ENCODE results near the gene DUSP18.
"Not testable (repeated sequence)": the region's sequence is repeated elsewhere in the genome, so short reads cannot be mapped to it uniquely, and the experiment has no call there.

DUSP18 gene

DNA sequence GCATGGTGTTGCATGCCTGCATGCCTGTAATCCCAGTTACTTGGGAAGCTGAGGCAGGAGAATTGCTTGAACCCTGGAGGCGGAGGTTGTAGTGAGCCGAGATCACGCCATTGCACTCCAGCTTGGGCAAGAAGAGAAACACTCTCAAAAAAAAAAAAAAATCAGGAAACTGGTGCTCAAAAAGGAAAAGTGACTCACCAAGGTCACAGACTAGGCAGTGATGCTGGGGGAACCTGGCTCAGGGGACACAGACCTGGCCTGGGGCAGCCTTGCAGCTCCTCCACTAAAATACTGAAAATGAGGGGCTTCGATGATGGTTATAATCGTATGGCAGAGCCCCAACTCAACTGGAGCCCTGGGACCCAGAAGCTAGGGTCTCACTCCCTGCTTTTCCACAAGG lies 40.2 kb downstream of the DUSP18 start:
- DNase-seq (ENCODE audit: low read depth, low spot score), result no peak
- TF ChIP-seq YY1 (IDR thresholded peaks at IDR 0.05; ENCODE audit: insufficient read depth, insufficient read length), result no peak
- TF ChIP-seq ZNF274 (IDR thresholded peaks at IDR 0.05; ENCODE audit: low read depth, low read length), result no peak
- no peak for TF ChIP-seq SUZ12 (IDR thresholded peaks at IDR 0.05; ENCODE audit: extremely low read depth, insufficient read depth, insufficient read length)
- no peaks in the 10 kb centered on the region for H3K9me3 ChIP-seq (ENCODE audit: insufficient read depth, low read length)

DNA sequence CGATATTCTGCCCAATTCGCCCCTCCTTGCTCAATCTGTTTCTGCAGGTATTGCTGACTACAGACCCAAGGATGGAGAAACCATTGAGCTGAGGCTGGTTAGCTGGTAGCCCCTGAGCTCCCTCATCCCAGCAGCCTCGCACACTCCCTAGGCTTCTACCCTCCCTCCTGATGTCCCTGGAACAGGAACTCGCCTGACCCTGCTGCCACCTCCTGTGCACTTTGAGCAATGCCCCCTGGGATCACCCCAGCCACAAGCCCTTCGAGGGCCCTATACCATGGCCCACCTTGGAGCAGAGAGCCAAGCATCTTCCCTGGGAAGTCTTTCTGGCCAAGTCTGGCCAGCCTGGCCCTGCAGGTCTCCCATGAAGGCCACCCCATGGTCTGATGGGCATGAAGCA lies 41.3 kb downstream of the DUSP18 start:
- no peaks in the 10 kb centered on the region for H3K4me1 ChIP-seq (ENCODE audit: insufficient read depth, insufficient read length)
- H3K9ac ChIP-seq (ENCODE audit: insufficient read length, low read depth), result no peak overlapping the region

More for the DNA sequence above, 40.2 kb downstream of the DUSP18 start:
- H3K27me3 ChIP-seq (ENCODE audit: insufficient read depth, insufficient read length), result no peaks in the 10 kb centered on the region
- H3K4me1 ChIP-seq (ENCODE audit: insufficient read depth, insufficient read length), result no peaks in the 10 kb centered on the region
- H3K9ac ChIP-seq (ENCODE audit: insufficient read length, low read depth), result no peak overlapping the region
- no peak overlapping the region for H3K4me3 ChIP-seq (ENCODE audit: insufficient read length, low read depth)
- peaks cover 3% of the 10 kb centered on the region for H3K36me3 ChIP-seq (ENCODE audit: insufficient read depth, insufficient read length, low read length)

DNA sequence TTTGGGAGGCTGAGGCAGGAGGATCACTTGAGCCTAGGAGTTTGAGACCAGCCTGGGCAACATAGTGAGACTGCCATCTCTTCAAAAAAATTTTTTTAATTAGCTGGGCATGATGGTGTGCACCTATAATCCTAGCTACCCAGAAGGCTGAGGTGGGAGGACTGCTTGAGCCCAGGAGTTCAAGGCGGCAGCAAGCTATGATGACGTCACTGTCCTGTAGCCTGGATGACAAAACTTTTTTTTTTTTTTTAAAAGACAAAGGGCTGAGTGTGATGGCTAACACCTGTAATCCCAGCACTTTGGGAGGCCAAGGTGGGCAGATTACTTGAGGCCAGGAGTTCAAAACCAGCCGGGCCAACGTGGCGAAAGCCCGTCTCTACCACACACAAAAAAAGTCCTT lies 47.8 kb downstream of the DUSP18 start:
- not testable (repeated sequence) for H3K9me3 ChIP-seq (ENCODE audit: insufficient read depth, low read length); H3K9ac ChIP-seq (ENCODE audit: insufficient read length, low read depth); H3K4me3 ChIP-seq (ENCODE audit: insufficient read length, low read depth); H3K4me1 ChIP-seq (ENCODE audit: insufficient read depth, insufficient read length); DNase-seq (ENCODE audit: low read depth, low spot score); H3K27me3 ChIP-seq (ENCODE audit: insufficient read depth, insufficient read length); H3K36me3 ChIP-seq (ENCODE audit: insufficient read depth, insufficient read length, low read length)

More for the DNA sequence above, 41.3 kb downstream of the DUSP18 start:
- Histone ChIP-seq H3K9me3 (ENCODE audit: insufficient read depth, low read length) (no peaks in the 10 kb centered on the region), H3K36me3 (ENCODE audit: insufficient read depth, insufficient read length, low read length) (peaks cover 3% of the 10 kb centered on the region), H3K4me3 (ENCODE audit: insufficient read length, low read depth) (no peak overlapping the region), H3K27me3 (ENCODE audit: insufficient read depth, insufficient read length) (no peaks in the 10 kb centered on the region)
- DNase-seq (ENCODE audit: low read depth, low spot score), result no peak
- TF ChIP-seq YY1 (IDR thresholded peaks at IDR 0.05; ENCODE audit: insufficient read depth, insufficient read length), result no peak

DNA sequence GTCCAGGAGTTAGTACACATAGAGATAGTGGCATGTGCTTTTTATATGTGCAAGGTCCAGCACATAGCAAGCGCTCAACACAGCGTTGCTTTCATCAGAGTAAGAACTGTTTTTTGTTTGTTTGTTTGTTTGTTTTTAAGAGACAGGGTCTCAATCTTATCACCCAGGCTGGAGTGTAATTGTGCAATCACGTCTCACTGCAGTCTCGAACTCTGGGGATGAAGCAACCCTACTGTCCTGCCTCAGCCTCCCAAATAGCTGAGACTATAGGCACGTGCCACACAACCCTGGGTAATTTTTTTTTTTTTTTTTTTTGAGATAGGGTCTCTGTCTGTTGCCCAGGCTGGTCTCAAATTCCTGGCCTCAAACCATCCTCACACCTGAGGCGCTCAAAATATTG lies 49.9 kb downstream of the DUSP18 start:
- H3K9ac ChIP-seq (ENCODE audit: insufficient read length, low read depth), result no peak overlapping the region
- H3K27me3 ChIP-seq (ENCODE audit: insufficient read depth, insufficient read length), result no peaks in the 10 kb centered on the region
- H3K4me3 ChIP-seq (ENCODE audit: insufficient read length, low read depth), result no peak overlapping the region
- H3K36me3 ChIP-seq (ENCODE audit: insufficient read depth, insufficient read length, low read length), result no peaks in the 10 kb centered on the region
- no peaks in the 10 kb centered on the region for H3K4me1 ChIP-seq (ENCODE audit: insufficient read depth, insufficient read length)
- no peak for DNase-seq (ENCODE audit: low read depth, low spot score)
- TF ChIP-seq YY1 (IDR thresholded peaks at IDR 0.05; ENCODE audit: insufficient read depth, insufficient read length) (no peak), ZNF274 (IDR thresholded peaks at IDR 0.05; ENCODE audit: low read depth, low read length) (no peak), SUZ12 (IDR thresholded peaks at IDR 0.05; ENCODE audit: extremely low read depth, insufficient read depth, insufficient read length) (no peak)
- no peaks in the 10 kb centered on the region for H3K9me3 ChIP-seq (ENCODE audit: insufficient read depth, low read length)

DNA sequence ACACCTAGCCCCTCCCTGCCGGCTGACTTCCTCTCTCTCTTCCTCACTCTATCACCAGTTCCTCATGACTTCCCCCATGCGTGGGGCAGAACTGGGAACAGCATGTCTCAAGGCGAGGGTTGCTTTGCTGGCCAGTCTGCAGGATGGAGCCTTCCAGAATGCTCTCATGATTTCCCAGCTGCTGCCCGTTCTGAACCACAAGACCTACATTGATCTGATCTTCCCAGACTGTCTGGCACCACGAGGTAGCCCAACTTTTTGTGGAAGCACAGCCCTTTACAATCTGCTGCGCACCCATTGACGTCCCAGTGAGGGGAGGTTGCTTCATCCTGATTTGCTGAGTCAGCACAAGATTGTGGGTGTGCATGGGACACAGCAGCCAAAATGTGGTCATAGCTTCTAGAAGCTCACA lies 52.1 kb downstream of the DUSP18 start:
- TF ChIP-seq ZNF274 (IDR thresholded peaks at IDR 0.05; ENCODE audit: low read depth, low read length), result no peak
- TF ChIP-seq SUZ12 (IDR thresholded peaks at IDR 0.05; ENCODE audit: extremely low read depth, insufficient read depth, insufficient read length), result no peak
- TF ChIP-seq YY1 (IDR thresholded peaks at IDR 0.05; ENCODE audit: insufficient read depth, insufficient read length), result no peak
- Histone ChIP-seq H3K9me3 (ENCODE audit: insufficient read depth, low read length) (no peaks in the 10 kb centered on the region), H3K27me3 (ENCODE audit: insufficient read depth, insufficient read length) (no peaks in the 10 kb centered on the region), H3K4me1 (ENCODE audit: insufficient read depth, insufficient read length) (no peaks in the 10 kb centered on the region), H3K4me3 (ENCODE audit: insufficient read length, low read depth) (no peak overlapping the region), H3K9ac (ENCODE audit: insufficient read length, low read depth) (no peak overlapping the region), H3K36me3 (ENCODE audit: insufficient read depth, insufficient read length, low read length) (peaks cover 8% of the 10 kb centered on the region)
- no peak for DNase-seq (ENCODE audit: low read depth, low spot score)

DNA sequence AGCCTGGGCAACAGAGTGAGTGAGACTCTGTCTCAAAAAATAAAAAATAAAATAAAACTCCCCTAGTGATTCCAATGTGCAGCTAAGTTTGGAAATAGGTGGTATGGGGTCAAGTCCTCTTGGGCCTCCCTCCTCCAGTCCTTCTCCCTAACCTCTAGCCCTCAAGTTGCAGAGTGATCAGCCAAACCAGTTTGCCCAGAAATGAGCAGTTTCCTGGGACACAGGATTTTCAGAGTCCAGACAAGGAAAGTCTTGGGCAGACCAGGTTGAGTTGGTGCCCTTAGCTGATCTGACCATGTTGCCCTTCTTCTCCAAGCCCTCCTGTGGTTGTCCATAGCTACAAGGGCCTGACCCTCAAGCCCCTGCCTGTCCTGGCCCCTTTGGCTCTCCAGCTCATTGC lies 52.8 kb downstream of the DUSP18 start:
- Histone ChIP-seq H3K4me1 (ENCODE audit: insufficient read depth, insufficient read length) (no peaks in the 10 kb centered on the region), H3K27me3 (ENCODE audit: insufficient read depth, insufficient read length) (no peaks in the 10 kb centered on the region), H3K9me3 (ENCODE audit: insufficient read depth, low read length) (no peaks in the 10 kb centered on the region), H3K9ac (ENCODE audit: insufficient read length, low read depth) (no peak overlapping the region), H3K36me3 (ENCODE audit: insufficient read depth, insufficient read length, low read length) (peaks cover 10% of the 10 kb centered on the region), H3K4me3 (ENCODE audit: insufficient read length, low read depth) (no peak overlapping the region)
- no peak for DNase-seq (ENCODE audit: low read depth, low spot score)
- TF ChIP-seq ZNF274 (IDR thresholded peaks at IDR 0.05; ENCODE audit: low read depth, low read length) (no peak), YY1 (IDR thresholded peaks at IDR 0.05; ENCODE audit: insufficient read depth, insufficient read length) (no peak), SUZ12 (IDR thresholded peaks at IDR 0.05; ENCODE audit: extremely low read depth, insufficient read depth, insufficient read length) (no peak)

DNA sequence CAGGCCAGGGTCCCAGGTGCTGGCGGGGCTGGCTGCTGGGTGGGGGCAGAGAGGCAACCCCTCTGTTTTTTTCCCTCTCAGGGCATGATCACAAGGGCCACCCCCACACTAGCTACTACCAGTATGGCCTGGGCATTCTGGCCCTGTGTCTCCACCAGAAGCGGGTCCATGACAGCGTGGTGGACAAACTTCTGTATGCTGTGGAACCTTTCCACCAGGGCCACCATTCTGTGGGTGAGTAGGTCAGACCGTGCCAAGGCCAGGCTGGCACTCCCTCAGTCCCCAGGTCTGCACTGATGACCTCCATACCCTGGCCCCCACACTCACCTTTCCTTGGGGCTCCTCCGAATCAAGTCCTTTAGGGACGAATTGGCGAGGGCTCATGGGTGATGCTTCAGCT lies 53.4 kb downstream of the DUSP18 start:
- Histone ChIP-seq H3K36me3 (ENCODE audit: insufficient read depth, insufficient read length, low read length) (peaks cover 10% of the 10 kb centered on the region), H3K9ac (ENCODE audit: insufficient read length, low read depth) (no peak overlapping the region), H3K9me3 (ENCODE audit: insufficient read depth, low read length) (no peaks in the 10 kb centered on the region), H3K4me3 (ENCODE audit: insufficient read length, low read depth) (no peak overlapping the region), H3K27me3 (ENCODE audit: insufficient read depth, insufficient read length) (no peaks in the 10 kb centered on the region), H3K4me1 (ENCODE audit: insufficient read depth, insufficient read length) (peaks cover 2% of the 10 kb centered on the region)
- no peak for DNase-seq (ENCODE audit: low read depth, low spot score)
- no peak for TF ChIP-seq YY1 (IDR thresholded peaks at IDR 0.05; ENCODE audit: insufficient read depth, insufficient read length)

DNA sequence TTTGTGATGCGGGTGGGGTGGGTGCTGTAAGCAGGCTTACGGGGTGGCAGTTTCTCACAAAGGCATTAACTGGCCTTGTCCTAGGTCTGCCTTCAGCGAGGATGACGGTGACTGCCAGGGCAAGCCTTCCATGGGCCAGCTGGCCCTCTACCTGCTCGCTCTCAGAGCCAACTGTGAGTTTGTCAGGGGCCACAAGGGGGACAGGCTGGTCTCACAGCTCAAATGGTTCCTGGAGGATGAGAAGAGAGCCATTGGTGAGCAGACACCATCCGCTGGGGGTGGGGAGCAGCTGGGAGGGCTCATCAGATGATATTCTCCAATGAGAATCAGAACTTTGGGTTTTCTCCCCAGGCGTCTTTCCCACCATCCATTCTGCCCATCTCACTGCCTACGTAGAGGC lies 54.9 kb downstream of the DUSP18 start:
- H3K4me3 ChIP-seq (ENCODE audit: insufficient read length, low read depth), result no peak overlapping the region

More for the DNA sequence above, 54.9 kb downstream of the DUSP18 start:
- Histone ChIP-seq H3K27me3 (ENCODE audit: insufficient read depth, insufficient read length) (no peaks in the 10 kb centered on the region), H3K36me3 (ENCODE audit: insufficient read depth, insufficient read length, low read length) (peaks cover 10% of the 10 kb centered on the region), H3K9ac (ENCODE audit: insufficient read length, low read depth) (no peak overlapping the region), H3K9me3 (ENCODE audit: insufficient read depth, low read length) (no peaks in the 10 kb centered on the region), H3K4me1 (ENCODE audit: insufficient read depth, insufficient read length) (peaks cover 2% of the 10 kb centered on the region)
- TF ChIP-seq ZNF274 (IDR thresholded peaks at IDR 0.05; ENCODE audit: low read depth, low read length) (no peak), YY1 (IDR thresholded peaks at IDR 0.05; ENCODE audit: insufficient read depth, insufficient read length) (no peak), SUZ12 (IDR thresholded peaks at IDR 0.05; ENCODE audit: extremely low read depth, insufficient read depth, insufficient read length) (no peak)
- no peak for DNase-seq (ENCODE audit: low read depth, low spot score)
